ENCODE data around the gene FEM1B. TPM values are rescaled to one million over a fixed set of nuclear protein-coding genes. Genes with fewer than 3 reads are reported as not detected.

Gene FEM1B
- total RNA-seq, 1 donor from 2014 or later, result 82.8 TPM

DNA sequence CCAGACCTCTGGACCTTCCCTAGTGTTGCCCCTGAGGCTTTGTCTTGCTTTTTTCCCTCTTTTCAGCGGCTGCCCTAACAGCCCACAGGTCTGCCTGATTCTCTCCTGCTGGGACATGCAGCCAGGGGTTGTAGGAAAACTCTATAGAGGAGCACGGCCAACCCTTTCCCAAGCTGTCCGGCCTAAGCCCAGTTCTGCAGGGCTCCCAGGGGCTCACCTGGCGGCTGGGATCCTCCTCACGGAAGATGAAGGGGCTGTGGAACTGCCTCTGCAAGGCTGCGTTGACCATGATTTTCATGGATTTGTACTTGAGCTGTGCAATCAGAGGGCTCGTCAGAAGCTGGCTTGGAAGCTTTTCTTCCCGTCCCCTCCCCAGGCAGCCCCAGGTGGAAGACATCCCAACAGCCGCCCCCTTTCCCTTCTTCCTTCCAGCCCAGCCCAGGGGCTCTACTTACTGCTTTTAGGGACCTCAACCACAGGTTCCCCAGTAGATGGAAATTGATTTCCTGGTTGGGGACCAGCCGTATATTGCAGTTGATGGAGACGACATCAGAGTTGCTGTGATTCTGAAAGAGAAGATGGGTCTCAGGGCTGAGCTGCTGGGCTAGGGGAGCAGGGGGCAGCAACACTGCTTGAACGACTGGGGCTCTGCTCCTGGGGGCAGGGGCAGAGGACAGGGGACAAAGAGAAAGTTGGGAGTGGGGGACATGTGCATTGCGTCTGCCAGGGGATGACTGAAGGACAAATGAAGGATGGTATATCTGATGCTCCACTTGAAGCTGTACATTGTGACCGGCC is 29.8 kb downstream of the FEM1B start:
- no peak for DNase-seq (ENCODE audit: low spot score)

DNA sequence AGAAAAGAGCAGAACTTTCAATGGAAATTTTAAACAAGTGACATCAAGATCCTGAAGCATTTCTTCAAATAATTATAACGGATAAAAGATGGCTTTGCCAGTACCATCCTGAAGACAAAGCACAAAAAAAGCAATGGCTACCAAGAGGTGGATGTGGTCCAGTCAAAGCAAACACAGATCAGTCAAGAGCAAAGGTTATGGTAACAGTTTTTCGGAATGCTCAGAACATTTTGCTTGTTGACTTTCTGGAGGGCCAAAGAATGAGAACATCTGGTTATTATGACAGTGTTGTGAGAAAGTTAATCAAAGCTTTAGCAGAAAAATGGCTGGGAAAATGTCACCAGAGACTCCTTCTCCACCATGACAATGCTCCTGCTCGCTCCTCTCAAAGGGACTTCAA is 31.5 kb downstream of the FEM1B start:
- DNase-seq (ENCODE audit: low spot score), result no peak

DNA sequence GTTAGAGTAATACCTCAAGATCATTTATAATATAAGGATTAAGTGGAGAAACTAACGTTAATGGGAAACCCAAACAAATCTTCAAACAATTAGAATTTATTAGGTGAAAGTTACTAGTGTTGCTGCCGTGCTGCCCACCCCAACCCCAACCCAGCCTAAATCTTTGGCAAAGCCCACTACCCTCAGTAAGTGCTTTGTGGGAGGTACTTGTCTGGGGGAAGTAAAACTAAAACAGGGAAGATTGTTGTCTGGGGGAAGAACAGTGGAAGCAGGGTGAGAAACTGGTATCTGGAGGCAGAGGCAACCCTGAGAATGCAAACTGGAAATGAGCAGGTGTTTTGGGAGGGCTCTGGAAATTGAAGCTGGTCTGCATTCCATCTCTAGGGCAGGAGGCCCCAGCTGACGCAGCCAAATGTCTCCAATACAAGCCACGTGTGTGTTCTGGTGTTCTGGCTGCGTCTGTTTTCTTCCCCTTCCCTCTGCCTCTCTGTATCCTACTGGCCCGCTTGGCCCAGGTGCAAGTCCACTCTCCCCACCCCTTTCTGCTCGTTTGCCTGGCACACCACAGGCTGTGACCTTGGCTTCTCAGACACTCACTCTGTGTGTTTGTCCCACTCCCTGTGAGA is 32.7 kb downstream of the FEM1B start:
- DNase-seq (ENCODE audit: low spot score), result peak; percentile 41

DNA sequence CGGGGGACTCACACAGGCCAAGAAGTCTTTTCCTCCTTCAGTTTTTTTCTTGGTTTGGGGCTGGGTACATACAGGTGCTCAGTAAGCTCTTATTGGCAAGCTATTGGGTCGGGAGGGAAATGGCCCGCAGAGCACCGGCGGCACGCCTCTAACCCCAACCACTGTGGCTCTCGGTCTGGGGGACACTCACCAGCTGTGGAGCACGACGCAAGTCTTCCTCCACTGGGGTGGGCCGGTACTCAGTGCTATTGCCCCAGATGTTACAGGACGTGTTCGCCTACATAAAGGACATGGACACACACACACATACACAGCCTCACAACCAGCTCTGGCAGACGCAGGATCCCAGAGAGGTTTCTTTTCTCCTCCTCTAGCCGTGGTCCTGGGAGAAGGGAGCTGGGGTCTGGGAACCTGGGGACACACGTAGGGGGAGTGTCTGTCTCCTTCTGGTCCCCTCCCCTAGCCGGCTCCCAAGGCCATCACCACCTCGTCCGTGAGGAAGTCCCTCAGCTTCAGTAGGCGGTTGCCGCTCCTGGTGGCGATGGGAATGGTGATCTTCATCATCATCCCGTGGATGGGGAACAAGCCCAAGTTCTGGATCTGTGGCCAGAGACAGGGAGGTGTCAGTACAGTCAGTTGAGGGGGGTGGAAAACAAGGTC is 33.4 kb downstream of the FEM1B start:
- no peak for DNase-seq (ENCODE audit: low spot score)

DNA sequence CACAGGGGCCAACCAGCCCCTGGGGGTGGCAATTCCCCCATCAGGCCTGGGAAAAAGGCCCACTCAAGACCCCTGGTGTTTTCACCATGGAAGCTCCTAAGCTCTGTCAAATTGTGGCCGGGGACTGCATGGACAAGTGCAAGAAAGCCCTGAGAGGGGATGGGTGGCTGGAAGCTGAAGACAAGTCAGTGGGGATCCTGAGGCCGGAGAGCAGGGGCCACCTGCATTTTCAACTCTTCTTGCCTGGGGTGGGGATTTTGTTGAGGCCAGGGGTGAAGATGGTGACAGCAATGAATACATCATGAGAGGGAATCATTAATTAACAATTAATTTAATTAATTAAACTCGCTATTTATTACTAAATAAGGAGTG is 33.9 kb downstream of the FEM1B start:
- DNase-seq (ENCODE audit: low spot score), result no peak

DNA sequence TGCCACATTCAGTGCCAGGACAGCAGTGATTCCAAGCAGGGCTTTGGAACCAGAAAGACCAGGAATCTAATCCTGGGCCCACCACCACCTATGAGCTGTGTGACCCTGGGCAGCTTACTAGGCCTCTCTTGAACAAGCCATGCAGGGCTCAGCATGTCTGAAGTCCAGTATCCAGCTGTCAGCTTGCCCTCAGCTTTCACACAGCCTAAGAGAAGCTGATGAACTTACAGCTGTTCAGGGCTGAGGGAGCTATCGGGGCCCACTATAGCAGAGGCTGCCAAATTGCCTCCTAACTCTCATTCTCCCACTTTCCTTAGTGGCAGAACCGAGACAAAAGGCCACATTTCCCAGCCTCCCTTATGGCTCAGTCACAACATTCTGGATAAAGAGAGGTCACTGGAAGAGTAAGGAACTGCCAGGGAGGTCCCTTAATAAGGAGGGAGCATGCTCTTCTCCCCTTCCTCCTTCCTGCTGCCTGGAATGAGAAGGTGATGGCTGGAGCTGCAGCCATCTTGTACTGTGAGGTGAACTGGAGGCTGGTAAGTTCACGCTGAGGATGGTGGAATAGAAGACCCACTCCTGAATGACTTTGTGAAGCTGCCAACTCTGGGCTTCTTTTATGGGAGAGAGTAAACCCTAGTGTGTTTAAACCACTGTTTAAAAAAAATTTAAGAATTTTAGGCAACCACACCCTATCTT is 34.5 kb downstream of the FEM1B start:
- DNase-seq (ENCODE audit: low spot score), result no peak

DNA sequence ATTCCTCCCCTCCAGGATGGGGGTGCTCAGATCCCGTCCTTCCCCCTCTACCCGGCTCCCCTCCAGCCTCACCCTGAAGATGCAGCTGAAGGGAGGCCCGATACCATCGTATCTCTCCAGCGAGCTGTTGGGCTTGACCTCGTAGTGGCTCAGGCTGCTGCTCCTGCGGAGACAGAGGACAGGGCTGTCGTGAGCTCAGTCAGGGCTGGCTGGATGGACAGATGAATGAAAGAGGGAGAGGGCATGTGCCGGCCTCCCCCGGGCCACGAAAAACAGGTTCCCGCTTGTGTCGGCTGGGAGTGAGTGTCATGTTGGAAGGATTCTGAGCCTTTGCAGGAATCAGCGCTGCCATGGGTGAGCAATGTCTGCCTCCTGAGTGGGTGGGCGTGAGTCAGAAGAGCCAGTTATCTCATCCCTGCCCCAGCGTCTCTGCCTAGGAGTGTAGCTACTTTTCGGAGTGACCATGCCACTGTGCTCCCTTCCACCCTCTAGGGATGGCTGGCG is 35.2 kb downstream of the FEM1B start:
- DNase-seq (ENCODE audit: low spot score), result peak; percentile 35

DNA sequence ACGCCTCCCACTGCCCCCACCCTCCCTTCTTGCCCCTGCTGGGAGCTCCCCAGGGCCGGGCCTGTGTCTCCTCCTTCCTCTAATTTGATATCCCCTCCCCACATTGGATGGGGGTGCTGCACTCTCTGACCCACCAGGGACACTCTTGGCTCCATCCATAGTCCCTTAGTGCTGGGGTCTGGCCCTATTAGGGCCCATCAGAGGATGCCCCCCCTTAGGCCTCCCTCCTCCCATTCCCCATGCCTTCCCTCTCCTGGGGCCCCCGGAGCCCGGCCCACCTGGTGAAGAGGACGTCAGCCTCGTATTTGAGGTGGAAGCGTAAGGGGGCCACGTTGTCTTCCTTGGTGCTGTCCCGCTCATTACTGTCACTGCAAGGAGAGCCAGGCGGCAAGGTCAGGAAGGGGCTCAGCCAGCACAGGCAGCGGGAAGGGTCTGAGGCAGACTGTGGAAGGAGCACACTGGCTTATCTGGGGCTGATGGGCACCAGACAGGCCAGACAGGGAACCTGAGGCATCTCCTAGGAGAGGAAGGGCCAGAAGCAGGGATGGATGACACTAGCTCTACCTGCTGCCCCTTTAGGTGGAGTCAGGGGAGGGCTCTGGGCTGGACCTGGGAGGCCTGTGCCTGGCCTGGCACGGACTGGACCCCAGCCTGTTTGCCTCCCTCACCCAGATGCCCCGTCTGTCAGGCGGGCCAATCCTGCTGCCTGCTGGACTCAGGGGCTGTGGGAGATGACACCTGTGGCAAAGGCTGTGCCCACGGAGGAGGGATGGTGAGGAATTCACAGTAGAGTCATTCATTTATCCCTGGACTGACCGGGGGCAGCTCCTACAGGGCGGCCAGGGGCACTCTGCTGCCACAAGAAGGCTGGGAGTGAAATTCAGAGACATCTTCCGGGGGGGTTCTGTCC is 36.2 kb downstream of the FEM1B start:
- DNase-seq (ENCODE audit: low spot score), result no peak

DNA sequence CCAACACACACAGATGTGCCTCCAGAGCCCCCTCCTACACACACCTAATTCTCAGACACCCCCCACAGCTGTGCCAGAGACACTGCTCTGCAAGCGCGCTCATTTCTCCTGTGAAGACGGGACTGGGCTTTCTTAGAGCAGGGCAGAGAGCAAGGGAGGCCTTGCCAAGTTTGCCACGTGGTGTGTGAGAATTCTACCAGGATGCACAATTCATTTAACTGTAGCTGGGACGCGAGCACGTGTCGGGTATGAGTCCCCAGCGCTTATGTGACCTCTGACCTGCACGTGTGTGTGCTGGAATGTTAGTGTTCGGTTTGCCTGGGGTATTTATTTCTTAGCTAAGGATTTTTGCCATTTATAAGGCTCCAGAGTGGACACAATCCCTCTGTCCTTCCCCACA is 37.0 kb downstream of the FEM1B start:
- DNase-seq (ENCODE audit: low spot score), result no peak

DNA sequence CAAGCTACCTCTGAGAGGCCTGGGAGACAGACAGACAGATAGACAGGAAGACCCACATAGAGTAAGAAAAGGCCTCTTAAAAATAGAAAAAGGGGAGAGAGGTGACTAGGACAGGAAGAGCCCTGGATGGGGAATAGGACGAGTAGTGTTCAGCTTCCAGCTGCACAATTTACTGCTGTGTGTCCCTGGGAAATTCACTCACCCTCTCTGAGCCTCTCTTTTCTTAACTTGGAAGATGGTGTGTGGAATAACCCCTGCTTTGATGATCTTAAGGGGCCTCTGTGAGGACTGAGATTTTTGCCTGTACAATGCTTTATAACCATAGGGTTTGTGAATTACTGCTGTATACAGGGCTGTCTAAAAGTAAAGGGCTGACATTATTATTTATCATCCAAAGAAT is 37.5 kb downstream of the FEM1B start:
- no peak for DNase-seq (ENCODE audit: low spot score)

DNA sequence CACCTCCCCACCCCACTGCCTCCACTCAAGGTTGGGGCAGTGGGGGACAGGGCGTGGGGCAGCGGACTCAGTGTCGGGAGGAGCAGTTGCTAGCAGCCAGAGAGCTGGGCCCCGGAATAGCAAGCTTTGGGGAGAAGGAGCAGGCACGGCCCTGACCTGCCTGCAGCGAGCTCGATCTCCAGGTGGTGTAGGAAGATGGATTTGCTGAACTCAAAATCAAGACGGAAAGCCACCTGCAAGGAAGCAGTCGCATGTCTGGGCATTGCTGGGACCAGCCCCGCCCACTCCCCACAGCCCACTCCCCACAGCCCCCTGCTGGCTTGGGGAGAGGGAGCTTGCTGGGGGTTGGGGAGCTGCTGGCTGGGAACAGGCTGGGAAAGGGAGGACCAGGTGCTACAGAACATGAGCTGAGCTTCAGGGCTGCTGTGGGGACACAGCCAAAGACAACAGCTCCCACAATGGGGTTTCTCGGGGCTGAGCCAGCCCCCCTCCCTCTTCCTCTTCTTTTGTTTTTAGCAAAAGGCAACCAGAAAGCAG is 38.0 kb downstream of the FEM1B start:
- no peak for DNase-seq (ENCODE audit: low spot score)

DNA sequence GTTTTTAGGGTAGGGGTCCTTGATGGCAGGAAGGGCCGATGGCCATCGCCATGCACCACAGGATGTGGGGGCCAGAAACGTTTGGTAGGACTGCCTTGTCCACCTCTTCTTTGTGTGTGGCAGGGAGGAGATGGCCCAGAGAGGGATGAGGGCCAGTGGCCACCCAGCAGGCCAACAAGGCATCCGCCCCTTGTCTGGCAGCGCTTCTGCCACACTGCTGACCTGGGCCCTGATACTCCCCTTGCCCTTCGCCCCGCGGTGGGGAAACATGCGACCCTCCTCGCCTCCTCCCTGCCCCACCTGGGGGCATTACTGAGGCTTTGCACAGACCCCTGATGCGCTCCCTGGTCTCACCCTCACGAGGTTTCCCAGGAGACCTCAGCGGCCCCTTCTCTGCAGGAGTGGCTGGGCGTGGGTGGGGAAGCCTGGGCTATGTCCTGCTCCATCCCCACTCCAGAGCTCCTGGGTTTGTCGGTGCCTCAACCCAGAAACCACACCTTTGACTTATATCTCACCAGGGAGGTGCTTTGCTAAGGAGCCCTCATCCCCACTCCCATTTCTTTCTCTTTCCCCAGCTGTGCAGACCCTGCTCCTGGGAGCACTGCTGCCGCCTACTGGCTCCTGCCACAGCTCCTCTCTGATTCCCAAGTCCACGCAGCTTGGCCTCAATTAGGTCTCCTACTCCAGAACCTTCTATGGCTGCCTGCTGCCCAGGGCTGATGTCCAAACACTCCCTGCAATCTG is 38.7 kb downstream of the FEM1B start:
- DNase-seq (ENCODE audit: low spot score), result no peak

DNA sequence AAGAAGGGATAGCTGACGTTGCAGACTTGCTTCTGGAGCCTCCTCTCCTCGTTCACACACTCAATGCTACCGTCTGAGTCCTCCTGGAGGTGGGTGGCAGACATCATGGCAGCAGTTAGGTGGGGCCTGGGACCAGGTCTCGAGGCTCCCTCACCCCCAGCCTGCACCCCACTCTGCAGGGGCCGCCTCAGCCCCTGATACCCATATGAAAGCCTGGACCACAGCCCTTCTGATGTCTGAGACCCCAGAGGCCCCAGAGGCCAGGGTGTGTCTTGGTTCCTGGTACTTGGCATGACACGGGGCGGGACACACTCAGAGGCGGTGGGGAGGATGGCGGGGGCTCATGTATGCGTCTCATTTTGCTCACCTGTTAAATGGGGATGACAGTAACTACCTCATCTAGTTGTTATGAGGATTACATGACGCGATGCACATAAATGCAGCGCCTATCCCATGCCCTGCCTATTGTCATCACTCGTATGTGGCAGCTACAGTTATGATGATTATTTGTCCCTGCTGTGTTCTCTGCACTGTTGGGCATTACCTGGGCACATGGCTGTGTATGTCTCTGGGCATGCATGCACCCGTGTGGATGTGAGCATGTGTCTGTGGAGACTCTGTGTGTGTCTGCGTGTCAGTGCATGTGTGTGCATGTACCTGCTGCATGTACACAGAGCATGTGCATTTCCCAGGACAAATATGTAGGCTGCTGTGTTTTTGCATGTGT is 39.9 kb downstream of the FEM1B start:
- no peak for DNase-seq (ENCODE audit: low spot score)

DNA sequence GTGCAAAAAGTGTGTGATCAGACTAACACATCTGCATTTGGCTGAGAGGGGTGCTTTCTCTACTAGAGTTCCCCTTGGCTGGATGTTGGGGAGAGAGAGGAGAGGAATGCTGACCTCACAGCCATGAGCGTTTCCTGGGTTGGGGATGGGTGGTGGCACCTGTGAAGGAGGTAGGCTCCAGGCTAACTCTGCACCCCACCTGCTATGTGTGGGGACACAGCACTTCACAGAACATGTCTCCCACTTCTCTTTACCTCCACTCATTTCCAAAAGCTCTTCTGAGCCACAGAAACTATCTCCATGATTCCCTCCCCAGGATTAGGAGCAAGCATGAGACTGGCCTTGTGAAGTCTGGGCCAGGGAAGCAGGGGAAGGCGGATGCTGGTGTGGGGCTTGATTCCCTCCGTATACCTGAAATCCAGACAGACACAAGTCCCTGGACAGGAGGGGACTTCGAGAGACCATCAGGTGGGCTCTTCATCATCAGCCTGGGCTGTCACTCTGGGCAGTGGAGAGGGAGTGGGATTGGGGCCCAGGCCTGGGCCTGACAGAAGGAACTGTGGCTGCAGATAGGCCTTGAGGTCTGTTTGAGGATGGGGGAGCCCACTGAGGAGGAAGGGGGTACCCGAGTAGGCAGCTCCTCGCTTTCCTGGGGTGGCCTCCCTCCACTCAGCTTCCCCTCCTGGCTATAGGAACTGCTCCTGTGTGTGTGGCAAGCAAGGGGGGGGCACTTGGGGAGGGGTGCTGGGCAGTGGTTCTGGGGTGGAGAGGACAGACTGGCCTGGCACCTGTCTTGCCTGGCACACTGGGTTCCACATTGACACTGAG is 40.7 kb downstream of the FEM1B start:
- DNase-seq (ENCODE audit: low spot score), result no peak

DNA sequence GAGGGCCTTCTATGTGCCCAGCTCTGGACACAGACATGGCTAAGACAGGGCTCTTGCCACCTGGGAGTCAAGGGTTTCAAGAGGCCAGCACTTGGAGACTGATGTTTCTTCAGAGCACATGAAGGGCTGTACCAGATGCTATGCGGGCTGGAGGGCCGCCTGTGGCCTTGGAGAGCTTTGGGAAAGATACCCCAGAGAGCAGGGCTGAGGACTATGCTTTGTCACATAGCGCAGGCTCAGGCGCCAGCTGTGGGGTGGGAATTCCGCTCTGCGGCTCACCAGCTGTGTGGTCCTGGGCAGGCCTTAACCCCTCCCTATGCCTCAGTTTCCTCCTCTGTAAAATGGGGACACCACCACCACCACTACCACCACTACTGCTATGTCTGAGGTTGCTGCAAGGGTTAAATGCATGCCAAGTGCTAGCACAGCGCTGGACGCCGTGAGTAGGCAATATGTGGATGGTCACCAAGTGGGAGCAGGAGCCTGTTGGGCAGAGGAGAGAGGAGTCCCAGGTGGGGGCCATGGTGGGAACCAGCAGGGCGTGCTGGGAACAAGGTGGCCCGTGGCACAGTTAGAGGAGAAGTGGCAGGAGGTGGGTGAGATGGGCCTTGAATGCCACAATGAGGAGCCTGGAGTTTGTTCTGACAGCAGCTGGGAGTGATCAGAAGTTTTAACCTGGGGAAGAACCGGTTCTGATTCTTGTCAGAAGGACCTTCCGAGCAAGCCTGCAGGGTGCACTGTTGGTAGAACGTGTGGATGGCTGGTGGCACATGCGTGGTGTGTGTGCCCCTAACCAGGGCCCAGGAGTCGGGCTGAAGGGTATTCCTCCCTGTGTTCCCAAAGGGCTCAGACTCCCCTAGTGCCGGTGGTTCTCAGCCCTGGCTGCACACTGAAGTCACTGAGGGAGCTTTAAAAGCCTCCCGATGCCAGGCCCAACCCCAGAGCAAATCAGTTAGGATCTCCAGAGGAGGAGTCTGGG is 41.7 kb downstream of the FEM1B start:
- DNase-seq (ENCODE audit: low spot score), result no peak

DNA sequence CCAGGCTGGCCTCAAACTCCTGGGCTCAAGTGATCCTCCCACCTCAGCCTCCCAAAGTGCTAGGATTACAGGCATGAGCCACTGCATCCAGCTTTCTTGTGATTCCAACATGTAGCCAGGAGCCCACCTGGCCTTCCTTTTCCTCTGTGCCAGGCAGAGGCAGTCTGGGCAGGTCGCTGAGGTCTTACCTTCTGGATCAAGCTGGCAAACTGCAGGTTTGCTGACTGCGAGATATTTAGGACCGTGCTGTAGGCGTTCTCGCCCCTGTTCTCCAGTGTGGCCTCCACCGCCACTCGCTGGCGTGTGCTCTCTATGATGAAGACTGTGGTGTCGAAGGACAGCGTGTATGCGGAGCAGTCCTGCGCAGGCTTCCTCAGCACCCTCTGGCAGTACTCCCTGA is 42.5 kb downstream of the FEM1B start:
- no peak for DNase-seq (ENCODE audit: low spot score)

DNA sequence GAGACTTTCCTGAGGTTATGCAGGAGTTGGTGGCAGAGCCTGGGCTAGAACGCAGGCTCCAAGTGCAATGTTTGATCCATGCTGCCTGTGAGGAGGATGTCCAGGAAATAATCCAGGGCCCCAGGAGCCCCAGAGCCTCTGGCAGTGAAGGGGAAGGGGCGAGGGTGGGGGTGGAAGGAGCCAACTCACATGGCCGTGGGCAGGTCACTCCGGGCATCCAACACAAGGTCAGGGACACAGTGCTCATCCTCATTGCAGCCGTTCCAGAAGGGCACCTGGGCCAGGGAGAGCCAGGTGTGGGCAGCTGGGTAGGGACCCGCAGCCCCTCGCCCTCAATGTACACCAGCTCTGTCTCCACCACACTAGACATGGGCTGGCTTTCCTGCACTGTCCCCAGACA is 43.7 kb downstream of the FEM1B start:
- no peak for DNase-seq (ENCODE audit: low spot score)
